Mesendoderm (in vitro differentiated cells): ENCODE results near the gene TEX44. TPM values are rescaled to one million over a fixed set of nuclear protein-coding genes. Genes with fewer than 3 reads are reported as not detected.
A peak's percentile ranks its signal among the peaks of the same experiment; 100 is the strongest.

Source experiments
- DNase-seq: peaks from one replicate; pipeline ENCODE4 v3.0.0; 2013
- H2AK5ac ChIP-seq: 2 replicates; pipeline ENCODE4 v1.6.1; 2013; ENCODE audit warnings: low read length, inconsistent platforms
- H2BK120ac ChIP-seq: 2 replicates; pipeline ENCODE4 v1.6.1; 2013; ENCODE audit warnings: low read depth, mild to moderate bottlenecking, low read length, moderate library complexity, mixed read lengths
- H2BK15ac ChIP-seq: replicated peaks from 2 replicates; pipeline ENCODE4 v1.6.1; 2013; ENCODE audit warnings: low read depth, mild to moderate bottlenecking, moderate library complexity
- H2BK5ac ChIP-seq: 2 replicates; pipeline ENCODE4 v1.6.1; 2013; ENCODE audit warnings: low read length, inconsistent platforms
- H3K18ac ChIP-seq: 2 replicates; pipeline ENCODE4 v1.6.1; 2013; ENCODE audit warnings: mild to moderate bottlenecking, low read length, mixed read lengths
- H3K23ac ChIP-seq: one replicate; pipeline ENCODE4 v1.6.1; 2013; ENCODE audit warnings: low read length
- H3K27ac ChIP-seq: 2 replicates; pipeline ENCODE4 v1.5.1; 2013; ENCODE audit warnings: low read depth, mild to moderate bottlenecking, inconsistent platforms, low read length, moderate library complexity
- H3K27me3 ChIP-seq: 2 replicates; pipeline ENCODE4 v1.6.1; 2013; ENCODE audit warnings: low read length, control low read depth, mild to moderate bottlenecking, inconsistent platforms; ENCODE audit not compliant: insufficient read depth, poor library complexity
- H3K36me3 ChIP-seq: 2 replicates; pipeline ENCODE4 v1.6.1; 2013; ENCODE audit warnings: low read length, inconsistent platforms; ENCODE audit not compliant: control insufficient read depth, insufficient read depth
- H3K4ac ChIP-seq: one replicate; pipeline ENCODE4 v1.6.1; 2013; ENCODE audit warnings: low read depth, mild to moderate bottlenecking, low read length, moderate library complexity
- H3K4me1 ChIP-seq: 2 replicates; pipeline ENCODE4 v1.6.1; 2013; ENCODE audit warnings: low read depth, low read length, inconsistent platforms; ENCODE audit not compliant: control insufficient read depth
- H3K4me2 ChIP-seq: 2 replicates; pipeline ENCODE4 v1.6.1; 2013; ENCODE audit warnings: low read length
- H3K4me3 ChIP-seq: 2 replicates; pipeline ENCODE4 v1.5.1; 2013; ENCODE audit warnings: mild to moderate bottlenecking, low read length
- H3K56ac ChIP-seq: one replicate; pipeline ENCODE4 v1.6.1; 2013; ENCODE audit warnings: low read length
- H3K79me1 ChIP-seq: 2 replicates; pipeline ENCODE4 v1.6.1; 2013; ENCODE audit warnings: low read length, inconsistent platforms
- H3K79me2 ChIP-seq: 2 replicates; pipeline ENCODE4 v1.6.1; 2013; ENCODE audit warnings: mild to moderate bottlenecking, low read length; ENCODE audit not compliant: control insufficient read depth, insufficient read depth
- H3K9ac ChIP-seq: 2 replicates; pipeline ENCODE4 v1.6.1; 2013; ENCODE audit warnings: low read length, inconsistent platforms
- H4K5ac ChIP-seq: one replicate; pipeline ENCODE4 v1.6.1; 2013; ENCODE audit warnings: low read length
- H4K8ac ChIP-seq: one replicate; pipeline ENCODE4 v1.6.1; 2013; ENCODE audit warnings: low read depth, mild to moderate bottlenecking, control low read depth, low read length, moderate library complexity
- WGBS: extraction: QIAGEN DNeasy Blood & Tissue Kit; methylation state at CpG from one replicate; pipeline ENCODE4 v1.1.7; 2013; ENCODE audit warnings: low lambda C conversion rate, missing lambda C conversion rate; ENCODE audit not compliant: insufficient coverage; ENCODE audit errors: extremely low coverage; 5-methylcytosine and 5-hydroxymethylcytosine counted together
- polyA plus RNA-seq, 2 experiments: library from polyadenylated mRNA; stranded (reverse); fragments of 200-250 nt; gene quantifications; one replicate each; pipeline ENCODE4 v1.2.3, GENCODE V29; 2013

The TEX44 gene
- not detected for polyA plus RNA-seq (2013, experiment 1 of 2)
- polyA plus RNA-seq (2013, experiment 2 of 2): not detected

DNA sequence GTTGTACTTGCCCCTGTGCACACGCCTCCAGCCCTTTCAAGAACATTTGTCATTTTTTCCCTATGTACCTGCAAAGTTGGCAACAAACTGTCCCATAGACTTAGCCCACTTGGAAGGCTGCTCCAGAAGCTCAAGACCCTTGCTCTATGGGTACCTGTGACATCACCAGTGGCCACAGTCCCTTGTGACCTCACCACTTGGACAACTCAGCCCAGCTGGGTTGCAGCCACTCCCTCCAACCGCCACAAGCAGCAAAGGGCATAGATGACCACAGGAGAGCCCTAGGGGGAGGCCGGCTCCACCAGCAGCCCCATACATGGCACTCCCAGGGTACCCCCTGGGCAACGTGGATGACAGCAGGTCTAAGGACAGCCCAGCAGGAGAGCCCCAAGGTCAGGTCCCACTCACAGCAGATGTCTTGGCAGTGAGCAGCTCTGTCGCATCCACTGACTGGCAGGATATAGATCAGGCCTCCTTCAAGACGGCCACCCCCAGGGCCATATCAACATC is at the start of gene TEX44:
Gene TEX44, plus strand, starts transcription at position 229 of the 510 bp plus-strand sequence. Its CDS starts 88 bp downstream, at position 317.
- Histone ChIP-seq H2BK120ac (no peak within 1 kb of the TSS), H3K79me2 (no peaks in the 10 kb centered on the region), H3K4me2 (no peak within 1 kb of the TSS), H3K23ac (no peak within 1 kb of the TSS), H3K18ac (no peak within 1 kb of the TSS), H3K9ac (no peak within 1 kb of the TSS), H2AK5ac (no peak within 1 kb of the TSS), H3K56ac (no peak within 1 kb of the TSS), H4K5ac (no peak within 1 kb of the TSS), H2BK5ac (no peak within 1 kb of the TSS), H3K27ac (no peak within 1 kb of the TSS), H3K79me1 (no peaks in the 10 kb centered on the region), H3K4me3 (no peak within 1 kb of the TSS), H3K36me3 (no peaks in the 10 kb centered on the region), H3K4ac (no peak within 1 kb of the TSS), H2BK15ac (no peak within 1 kb of the TSS), H4K8ac (no peak within 1 kb of the TSS), H3K27me3 (no peaks in the 10 kb centered on the region), H3K4me1 (peaks cover 8% of the 10 kb centered on the region)
- no CpG with 5 or more reads among the region's 6 CpGs for WGBS
- DNase-seq: no peak

DNA sequence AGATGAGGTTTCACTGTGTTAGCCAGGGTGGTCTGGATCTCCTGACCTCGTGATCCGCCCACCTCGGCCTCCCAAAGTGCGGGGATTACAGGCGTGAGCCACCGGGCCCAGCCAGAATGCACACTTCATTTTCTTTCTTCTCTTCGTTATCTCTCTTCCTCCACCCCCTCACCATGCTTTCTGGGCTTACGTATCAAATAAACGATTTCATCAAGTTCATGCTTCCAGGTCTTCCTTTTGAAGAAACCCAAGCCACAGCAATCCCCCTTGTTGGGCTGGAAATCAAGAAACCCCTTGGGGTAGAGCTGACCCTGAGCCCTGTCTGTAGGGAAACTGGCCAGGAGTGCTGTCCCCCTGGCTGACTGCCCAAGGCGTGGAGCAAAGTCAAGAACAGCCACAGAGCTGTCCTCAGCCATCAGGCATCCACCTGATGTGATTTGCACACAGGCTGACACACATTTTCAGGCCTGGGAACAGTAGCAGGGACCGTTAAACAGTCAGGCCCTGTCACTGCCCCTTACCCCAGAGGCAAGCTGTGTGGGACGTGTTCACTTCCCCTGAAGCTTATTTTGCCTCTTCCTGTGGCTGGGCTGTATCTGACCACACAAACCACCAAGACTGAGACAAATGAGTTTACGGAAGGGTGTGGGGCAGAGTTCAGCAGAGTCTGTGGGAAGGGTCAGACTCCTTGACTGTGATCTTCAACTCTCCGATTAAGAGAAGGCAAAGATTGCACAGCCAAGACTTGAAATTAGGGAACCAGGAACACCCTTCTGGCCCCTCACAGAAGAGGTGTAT is 47.4 kb upstream of the TEX44 start:
- H2BK15ac ChIP-seq: no peak overlapping the region
- no peak overlapping the region for H2BK5ac ChIP-seq
- no peak overlapping the region for H4K8ac ChIP-seq
- H2BK120ac ChIP-seq: no peak overlapping the region
- no peaks in the 10 kb centered on the region for H3K27me3 ChIP-seq
- H3K4me2 ChIP-seq: no peak overlapping the region
- no CpG with 5 or more reads among the region's 14 CpGs for WGBS
- no peaks in the 10 kb centered on the region for H3K79me1 ChIP-seq
- peak overlapping the region; percentile 11 for H3K56ac ChIP-seq
- no peak overlapping the region for H3K23ac ChIP-seq
- no peak overlapping the region for H3K4me3 ChIP-seq
- no peak overlapping the region for H3K27ac ChIP-seq
- no peaks in the 10 kb centered on the region for H3K36me3 ChIP-seq
- no peak overlapping the region for H3K18ac ChIP-seq
- DNase-seq: no peak
- no peaks in the 10 kb centered on the region for H3K4me1 ChIP-seq
- no peak overlapping the region for H3K4ac ChIP-seq
- no peaks in the 10 kb centered on the region for H3K79me2 ChIP-seq
- no peak overlapping the region for H4K5ac ChIP-seq
- H3K9ac ChIP-seq: no peak overlapping the region
- H2AK5ac ChIP-seq: no peak overlapping the region

DNA sequence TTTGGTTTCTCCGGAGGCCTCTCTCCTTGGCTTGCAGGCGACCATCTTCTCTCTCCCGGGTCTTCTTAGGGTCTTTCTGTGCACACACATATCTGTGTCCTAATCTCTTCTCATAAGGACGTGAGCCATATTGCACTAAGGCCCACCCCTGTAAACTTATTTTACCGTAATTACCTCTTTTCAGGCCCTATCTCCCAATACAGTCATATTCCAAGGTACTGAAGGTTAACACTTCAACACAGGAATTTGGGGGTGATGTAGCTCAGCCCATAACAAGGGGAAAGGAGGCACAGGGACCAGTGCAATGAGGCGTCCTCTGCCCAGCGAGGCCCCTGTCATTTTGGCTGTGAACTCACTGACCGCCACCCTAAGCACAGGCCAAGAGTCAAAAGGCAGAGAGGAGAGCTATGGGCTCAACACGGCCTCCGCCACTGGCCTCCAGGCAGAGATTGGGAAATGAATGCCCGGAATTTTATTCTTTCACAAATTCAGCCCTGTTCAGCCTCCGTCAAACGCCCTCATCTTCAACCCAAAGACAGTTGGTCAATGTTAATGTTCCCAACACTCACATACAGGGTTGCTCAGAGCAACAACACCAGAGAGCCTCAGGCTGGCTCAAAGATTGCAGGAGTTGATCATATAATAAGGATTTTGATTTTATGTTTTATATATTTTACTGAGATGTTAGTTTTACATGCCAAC is 46.5 kb upstream of the TEX44 start:
- Histone ChIP-seq H3K9ac (no peak overlapping the region), H3K79me2 (no peaks in the 10 kb centered on the region), H3K4me3 (no peak overlapping the region), H3K23ac (no peak overlapping the region), H3K27me3 (no peaks in the 10 kb centered on the region), H3K4me1 (no peaks in the 10 kb centered on the region), H3K79me1 (no peaks in the 10 kb centered on the region), H3K56ac (no peak overlapping the region), H4K5ac (no peak overlapping the region), H3K36me3 (no peaks in the 10 kb centered on the region), H3K4ac (no peak overlapping the region), H2AK5ac (no peak overlapping the region), H3K4me2 (no peak overlapping the region), H3K18ac (no peak overlapping the region), H4K8ac (no peak overlapping the region), H3K27ac (no peak overlapping the region), H2BK120ac (no peak overlapping the region), H2BK15ac (no peak overlapping the region), H2BK5ac (no peak overlapping the region)
- no peak for DNase-seq
- no CpG with 5 or more reads among the region's 13 CpGs for WGBS

- no peak overlapping the region for H4K8ac ChIP-seq
- no peak overlapping the region for H3K4me3 ChIP-seq
- no peak overlapping the region for H3K23ac ChIP-seq
- no peak overlapping the region for H2BK5ac ChIP-seq
- no peak overlapping the region for H3K18ac ChIP-seq
- H3K27me3 ChIP-seq: no peaks in the 10 kb centered on the region
- no peak overlapping the region for H2BK120ac ChIP-seq
- WGBS: no CpG with 5 or more reads among the region's 12 CpGs
- H2AK5ac ChIP-seq: no peak overlapping the region
- no peak overlapping the region for H3K9ac ChIP-seq
- no peaks in the 10 kb centered on the region for H3K79me2 ChIP-seq
- no peaks in the 10 kb centered on the region for H3K36me3 ChIP-seq
- no peak overlapping the region for H3K56ac ChIP-seq
- no peak overlapping the region for H2BK15ac ChIP-seq
- no peak for DNase-seq
- no peak overlapping the region for H4K5ac ChIP-seq
- no peak overlapping the region for H3K4me2 ChIP-seq
- no peak overlapping the region for H3K27ac ChIP-seq
- H3K4me1 ChIP-seq: no peaks in the 10 kb centered on the region
- H3K4ac ChIP-seq: no peak overlapping the region
- no peaks in the 10 kb centered on the region for H3K79me1 ChIP-seq
Measured at GRCh38 chr2:231547315-231548110, 45.2 kb upstream of the TEX44 start.

DNA sequence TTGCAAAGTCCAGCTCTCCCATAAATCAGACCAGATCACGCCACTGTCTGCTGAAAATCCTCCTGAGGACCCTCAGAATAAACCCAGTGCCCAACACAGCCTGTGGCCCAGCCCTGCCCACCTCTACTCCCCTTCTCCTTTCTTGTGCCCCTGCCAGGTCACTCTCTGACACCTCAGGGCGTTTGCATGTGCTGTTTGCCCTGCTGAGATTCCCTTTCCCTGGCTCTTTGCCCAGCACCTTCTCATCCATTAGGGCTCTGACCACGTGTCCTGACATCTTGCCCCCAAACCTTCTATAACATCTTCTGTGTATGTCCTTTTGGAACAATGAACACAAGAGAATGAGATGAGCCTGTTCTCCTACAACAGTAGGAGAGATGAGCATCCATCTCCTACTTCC is 43.9 kb upstream of the TEX44 start:
- H3K4ac ChIP-seq: no peak overlapping the region
- WGBS: no CpG with 5 or more reads among the region's 3 CpGs
- H3K18ac ChIP-seq: no peak overlapping the region
- H3K36me3 ChIP-seq: no peaks in the 10 kb centered on the region
- no peaks in the 10 kb centered on the region for H3K27me3 ChIP-seq
- no peak overlapping the region for H3K9ac ChIP-seq
- no peak for DNase-seq
- no peak overlapping the region for H2BK15ac ChIP-seq
- no peak overlapping the region for H3K23ac ChIP-seq
- H3K4me3 ChIP-seq: no peak overlapping the region
- no peaks in the 10 kb centered on the region for H3K79me1 ChIP-seq
- no peak overlapping the region for H2AK5ac ChIP-seq
- H3K4me2 ChIP-seq: no peak overlapping the region
- H4K5ac ChIP-seq: no peak overlapping the region
- H2BK120ac ChIP-seq: no peak overlapping the region
- no peaks in the 10 kb centered on the region for H3K4me1 ChIP-seq
- no peak overlapping the region for H4K8ac ChIP-seq
- no peaks in the 10 kb centered on the region for H3K79me2 ChIP-seq
- H3K27ac ChIP-seq: no peak overlapping the region
- no peak overlapping the region for H3K56ac ChIP-seq
- H2BK5ac ChIP-seq: no peak overlapping the region
